Midbrain (tissue), 1 donor: ENCODE data around the gene FOXP4.
"Not testable (repeated sequence)": the region's sequence is repeated elsewhere in the genome, so short reads cannot be mapped to it uniquely, and the experiment has no call there.

ENCODE experiments used
- DNase-seq: peaks from one replicate; lab custom pipeline; 2025; lab: John Stamatoyannopoulos, UW

Gene FOXP4

DNA sequence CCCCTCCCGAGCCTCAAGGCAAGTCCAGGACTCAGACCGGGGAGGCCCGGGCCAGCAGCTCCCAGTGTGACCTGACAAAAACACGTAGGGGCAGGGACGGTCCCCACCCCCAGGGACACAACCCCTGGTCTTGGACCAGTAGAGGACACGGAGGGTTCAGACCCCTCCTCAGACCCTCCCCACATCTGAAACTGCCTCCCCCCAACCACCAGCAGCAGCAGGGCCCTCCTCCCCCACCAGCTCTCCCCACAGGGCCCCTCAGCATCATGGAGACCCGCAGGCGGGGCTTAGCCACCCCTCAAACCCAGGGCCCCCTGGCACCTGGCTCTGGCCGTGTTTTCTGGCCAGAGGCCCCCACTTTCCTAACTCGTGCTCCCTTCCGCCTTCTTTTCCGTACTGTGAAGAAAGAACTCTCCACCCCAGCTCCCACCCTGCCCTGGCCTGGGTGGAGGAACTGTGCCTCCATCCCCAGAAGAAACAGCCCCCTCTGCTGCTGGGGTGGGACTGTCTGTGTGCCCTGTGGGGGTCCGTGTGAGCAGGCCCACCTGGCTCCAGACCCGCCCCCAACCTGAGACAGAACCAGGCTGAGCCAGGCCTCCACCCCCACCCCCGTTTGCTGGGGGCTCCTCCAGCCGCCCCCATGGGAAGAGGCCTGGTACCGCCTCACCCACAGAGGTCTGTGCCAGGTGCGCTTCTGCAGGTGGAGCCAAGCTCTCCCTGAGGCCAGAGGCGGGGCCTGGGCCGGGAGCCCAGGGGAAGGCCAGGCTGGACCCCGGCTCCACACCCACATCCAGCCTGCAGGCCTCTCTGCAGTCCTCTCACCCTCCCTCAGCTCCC lies 53.1 kb downstream of the FOXP4 start:
- no peak for DNase-seq

DNA sequence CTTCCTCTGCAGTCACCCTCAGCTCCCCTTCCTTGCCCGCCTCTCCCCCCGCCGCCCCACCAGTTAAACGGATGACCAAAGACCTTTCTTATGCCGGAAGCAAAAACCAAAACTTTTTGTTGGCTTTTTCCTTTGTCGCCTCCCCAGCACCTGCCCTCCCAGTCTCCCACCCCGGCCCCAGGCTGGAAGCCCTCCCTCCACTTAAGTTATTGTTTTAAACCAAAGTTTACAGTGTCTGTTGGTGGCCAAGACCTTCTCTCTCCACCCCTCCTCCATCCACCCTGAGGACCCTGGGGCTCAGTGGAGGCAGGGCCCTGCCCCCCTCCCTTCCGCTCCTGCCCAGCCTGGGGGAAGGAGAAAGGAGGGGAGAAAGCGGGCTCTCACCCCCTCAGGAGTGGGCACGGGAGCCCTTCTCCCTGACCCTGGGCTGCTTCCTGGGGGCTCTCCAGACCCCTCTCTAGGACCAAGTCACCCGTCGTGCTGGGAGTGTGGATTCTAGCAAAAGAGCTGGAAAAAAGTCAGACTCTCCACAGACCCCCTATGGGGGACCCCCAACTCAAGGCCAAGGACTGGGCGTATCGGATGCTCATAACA lies 53.8 kb downstream of the FOXP4 start:
- DNase-seq = no peak

DNA sequence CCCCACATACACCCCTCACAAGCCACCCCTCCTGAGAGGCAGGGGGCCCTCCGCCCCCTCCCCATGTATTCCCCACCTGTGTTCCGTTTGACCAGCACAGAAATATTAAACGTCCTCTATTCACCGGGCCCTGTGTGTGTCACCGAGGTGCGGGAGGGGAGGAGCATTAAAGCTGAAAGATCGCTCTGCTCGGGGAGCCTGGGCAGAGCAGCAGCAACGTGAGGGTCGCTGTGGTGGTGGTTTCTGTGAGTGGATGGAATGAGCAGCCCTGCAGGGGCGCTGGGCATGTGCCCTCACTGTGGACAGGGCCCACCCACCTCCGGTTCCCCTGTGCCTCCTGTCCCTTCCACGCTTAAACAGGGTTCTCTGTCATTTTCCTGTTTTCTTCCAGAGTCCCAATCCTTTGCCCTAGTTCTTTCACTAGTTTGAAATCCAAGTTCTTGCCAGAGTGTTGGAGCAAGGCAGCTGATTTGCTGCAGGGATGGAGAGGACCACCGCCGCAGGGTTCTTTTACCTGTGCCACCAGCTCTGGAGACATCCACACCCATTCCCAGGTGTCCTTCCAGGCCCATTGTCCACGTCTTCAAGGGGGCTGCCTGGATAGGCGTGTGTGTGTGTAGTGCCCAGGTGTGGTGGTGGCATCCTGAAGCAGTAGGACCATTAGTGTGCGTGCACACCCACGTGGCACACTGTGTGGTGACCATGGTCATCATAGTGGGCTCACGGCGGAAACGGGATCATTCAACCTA lies 54.5 kb downstream of the FOXP4 start:
- DNase-seq = no peak

DNA sequence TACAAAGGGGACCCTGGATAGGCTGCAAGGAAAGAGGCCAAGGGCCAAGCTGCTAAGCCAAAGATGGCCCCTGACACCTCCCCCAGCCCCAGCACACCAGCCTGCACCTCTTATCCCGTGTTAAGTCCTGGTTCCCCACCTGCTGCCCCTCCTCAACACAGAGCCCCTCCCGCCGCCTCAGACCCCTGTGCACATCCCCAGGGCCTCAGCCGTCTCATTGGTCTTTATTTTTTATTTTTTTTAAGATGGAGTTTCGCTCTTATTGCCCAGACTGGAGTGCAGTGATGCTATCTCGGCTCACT lies 55.0 kb downstream of the FOXP4 start:
- no peak for DNase-seq

DNA sequence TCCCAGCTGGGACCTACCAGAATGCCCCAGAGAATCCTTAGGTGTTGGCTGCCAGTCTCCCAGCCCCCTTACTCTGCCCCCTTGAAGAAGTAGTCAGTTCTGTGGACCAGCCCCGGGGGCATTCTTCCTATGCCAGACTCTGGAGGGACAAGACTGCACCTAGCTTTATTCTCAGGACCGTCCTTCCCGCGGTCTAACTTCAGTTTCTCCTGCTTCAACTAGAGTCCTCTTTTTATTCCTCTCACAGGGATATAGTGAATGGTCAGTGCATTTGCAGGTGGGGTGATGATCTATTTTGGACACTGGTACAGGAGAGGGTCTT lies 56.2 kb downstream of the FOXP4 start:
- DNase-seq = no peak

DNA sequence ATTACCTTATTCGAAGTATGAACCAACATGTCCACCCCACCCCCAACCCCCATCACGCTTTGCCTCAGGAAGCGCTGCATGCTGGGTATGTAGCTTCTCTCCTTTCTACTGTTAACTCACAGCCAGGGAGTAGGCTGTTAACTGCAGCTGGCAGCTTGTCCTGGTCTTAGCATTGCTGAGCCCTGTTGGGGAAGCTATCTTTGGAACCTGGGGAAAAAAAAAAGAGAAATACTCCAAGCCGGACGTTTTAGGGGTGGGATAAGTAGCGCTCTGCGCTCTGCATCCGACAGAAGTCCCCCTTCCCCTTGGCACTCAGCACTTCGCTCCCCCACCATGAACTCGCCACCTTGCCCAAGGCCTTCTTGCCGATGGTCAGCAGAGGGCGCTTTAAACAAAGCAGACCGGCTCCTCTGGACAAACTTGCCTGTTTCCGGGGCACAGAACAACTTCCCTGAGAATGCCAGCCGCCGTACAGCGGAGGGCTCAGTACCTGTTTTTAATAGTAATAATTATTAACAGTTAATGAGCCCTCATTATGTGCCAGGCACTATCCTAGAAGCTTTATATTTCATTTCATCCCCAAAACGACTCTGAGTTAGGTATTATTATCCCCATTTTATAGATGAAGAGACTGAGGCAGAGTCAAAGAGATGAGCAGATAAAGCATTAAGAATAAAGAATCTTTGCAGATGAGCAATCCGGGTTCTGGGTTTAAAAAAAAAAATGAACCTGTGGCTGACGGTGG lies 56.9 kb downstream of the FOXP4 start:
- peak; percentile 83 for DNase-seq

DNA sequence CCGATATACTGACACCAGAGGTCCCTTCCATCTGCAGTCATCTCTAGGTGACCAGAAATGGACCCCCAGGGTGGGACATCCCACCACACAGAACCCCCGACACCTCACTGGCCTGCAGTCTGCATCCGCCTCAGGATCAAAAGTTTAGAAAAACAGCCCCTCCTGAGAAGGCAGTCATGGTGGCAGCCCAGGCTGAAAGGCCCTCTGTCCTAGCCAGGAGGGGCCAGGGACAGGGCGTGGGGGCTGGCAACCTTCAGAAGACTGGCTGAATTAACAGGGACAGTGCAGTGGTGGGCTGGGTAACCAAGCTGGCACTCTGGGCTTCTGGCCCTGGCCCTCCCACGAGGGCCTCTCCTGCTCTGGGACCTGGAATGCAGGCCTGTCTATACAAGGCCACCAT lies 57.8 kb downstream of the FOXP4 start:
- DNase-seq = no peak

DNA sequence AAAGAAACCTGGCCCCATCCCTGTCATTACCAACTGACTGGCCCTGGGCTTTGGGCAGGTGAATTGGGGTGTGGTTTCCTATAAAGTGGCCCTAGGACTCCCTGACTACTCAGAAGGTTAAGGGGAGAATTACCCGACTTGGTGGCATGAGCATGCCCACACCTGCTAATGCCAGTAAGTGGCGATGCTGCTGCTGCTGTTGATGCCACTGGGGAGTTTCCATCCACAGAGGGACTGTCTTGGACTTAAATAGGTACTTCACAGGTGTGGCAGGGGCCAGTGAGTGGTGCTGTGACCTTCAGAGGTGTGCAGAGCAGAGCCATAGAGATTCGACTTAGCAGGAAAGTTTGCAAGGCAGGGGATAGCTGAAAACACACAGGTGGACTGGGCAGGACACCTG lies 59.5 kb downstream of the FOXP4 start:
- DNase-seq = no peak

DNA sequence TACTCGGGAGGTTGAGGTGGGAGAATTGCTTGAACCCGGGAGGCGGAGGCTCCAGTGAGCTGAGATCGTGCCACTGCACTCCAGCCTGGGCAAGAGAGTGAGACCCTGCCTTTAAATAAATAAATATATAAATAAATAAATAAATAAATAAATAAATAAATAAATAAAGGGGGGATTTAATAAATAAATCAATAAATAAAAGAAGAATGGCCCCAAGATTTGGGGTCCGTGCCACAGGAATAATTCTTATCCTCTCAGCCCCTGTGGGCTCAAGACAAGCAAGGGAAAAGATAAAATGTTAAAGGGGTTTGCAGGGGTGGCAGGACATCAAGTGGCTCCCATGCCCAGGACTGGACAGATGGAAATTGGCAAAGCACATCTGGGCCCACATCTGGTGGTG lies 60.9 kb downstream of the FOXP4 start:
- DNase-seq = no peak

DNA sequence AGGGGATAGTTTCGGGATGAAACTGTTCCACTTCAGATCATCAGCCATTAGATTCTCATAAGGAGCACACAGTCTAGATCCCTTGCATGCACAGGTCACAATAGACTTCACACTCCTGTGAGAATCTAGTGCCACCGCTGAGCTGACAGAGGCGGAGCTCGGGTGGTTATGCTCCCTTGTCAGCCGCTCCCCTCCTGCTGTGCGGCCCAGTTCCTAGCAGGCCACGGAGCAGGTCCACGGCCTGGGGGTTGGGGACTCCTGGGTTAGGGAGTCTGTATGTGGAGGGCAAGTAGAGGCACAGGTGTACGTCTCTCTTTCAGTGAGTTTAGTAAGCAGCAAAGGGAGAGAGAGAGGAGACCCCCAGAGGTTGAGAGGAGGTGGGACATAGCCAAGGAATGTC lies 61.6 kb downstream of the FOXP4 start:
- no peak for DNase-seq

DNA sequence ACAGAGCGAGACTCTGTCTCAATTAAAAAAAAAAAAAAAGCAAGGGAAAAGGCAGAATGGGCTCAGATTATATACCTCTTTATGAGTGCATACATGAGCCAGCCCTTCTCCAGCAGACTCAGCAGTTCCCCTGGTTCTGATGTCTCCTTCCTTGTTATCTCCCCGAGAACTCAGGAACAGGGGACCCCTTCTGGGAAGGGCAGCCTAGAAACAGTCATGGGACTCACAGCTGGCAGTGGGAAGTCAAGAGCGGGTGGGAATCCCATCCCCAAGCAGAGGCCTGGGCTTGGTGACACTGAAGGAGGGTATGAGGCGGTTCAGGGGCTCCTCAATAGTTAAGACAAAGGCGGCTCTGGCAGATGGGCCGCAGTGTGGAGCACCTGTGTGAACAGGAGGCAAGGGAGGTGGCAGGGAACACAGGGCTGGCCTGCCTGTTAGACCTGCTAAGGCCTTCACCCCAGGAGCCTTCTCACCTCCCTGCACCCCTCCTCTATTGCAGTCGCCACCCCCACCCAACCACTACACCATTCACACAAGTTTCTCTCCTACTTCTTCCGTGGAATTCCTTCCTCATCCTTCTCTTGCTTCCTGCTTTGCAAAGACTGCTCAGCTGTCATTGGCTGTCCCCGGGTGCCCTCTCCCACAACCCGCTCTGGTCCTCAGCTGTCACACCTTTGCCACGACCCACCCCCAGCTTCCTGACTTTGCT lies 62.4 kb downstream of the FOXP4 start:
- no peak for DNase-seq

DNA sequence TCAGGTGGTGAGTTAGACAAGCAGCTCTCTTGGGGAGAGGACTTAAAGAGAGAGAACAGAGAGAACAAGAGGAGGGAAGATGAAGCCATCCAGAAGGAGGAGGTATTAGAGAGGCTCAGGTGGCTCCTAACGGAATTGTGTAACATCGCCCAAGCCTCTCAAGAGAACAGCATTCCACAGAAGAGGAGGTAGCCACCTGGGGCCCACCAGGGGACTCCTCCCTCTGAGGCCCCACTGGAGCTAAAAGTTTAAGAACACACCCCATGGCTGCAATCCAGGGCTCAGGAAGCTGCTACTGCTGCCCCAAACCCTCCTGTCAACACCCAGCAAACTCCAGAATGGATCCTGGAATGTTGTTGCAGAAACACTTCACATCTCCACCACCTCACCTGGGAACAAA lies 68.5 kb downstream of the FOXP4 start:
- no peak for DNase-seq

DNA sequence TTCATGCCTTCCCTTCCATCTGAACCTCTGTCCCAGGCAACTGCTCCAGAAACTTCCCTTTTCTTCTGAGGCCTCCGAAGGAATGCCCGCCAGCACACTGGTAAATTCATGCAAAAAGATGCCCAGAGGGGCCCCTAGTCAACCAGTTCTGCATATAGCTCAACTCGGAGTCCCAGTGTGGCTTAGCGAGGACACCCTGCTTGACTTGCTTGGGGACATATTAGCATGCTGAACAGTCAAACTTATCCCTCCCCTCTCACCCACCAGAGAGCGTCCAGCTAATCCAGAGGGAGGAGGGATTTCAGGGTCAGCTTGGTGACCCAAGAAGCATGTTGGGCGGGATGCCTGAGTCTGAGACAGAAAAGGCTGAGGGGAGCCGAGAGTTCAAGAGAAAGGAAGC lies 69.1 kb downstream of the FOXP4 start:
- no peak for DNase-seq

DNA sequence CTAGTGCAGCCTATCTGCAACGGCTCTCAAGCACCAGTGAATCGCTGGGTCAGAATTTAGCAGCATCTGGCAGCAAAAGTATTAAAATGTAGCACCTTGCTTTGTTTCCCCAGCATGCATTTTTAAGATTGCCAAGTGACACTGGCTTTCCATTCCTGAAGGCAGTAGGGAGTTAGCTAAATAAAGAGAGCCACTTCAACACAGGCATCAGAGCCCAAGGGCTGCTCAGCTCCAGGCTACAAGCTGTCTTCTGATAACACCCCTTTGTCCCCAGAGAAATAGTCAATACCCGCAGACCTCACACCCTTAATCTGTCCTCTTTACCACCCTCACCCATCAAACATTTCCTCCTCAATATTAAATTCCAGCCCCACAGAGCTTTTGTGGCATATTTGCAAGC lies 72.4 kb downstream of the FOXP4 start:
- no peak for DNase-seq

DNA sequence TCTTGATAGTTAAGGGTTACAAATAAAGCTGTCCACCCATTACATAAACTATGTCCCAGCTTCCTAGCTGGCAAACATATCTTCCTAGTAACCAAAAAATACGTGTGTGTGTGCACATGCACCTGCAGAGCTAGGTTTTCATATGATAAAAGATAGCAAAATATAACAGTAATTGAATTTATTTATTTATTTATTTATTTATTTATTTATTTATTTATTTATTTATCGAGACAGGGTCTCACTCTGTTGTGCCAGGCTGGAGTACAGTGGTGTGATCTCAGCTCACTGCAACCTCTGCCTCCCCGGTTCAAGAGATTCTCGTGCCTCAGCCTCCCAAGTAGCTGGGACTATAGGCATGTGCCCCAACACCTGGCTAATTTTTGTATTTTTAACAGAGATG lies 73.0 kb downstream of the FOXP4 start:
- DNase-seq = not testable (repeated sequence)

DNA sequence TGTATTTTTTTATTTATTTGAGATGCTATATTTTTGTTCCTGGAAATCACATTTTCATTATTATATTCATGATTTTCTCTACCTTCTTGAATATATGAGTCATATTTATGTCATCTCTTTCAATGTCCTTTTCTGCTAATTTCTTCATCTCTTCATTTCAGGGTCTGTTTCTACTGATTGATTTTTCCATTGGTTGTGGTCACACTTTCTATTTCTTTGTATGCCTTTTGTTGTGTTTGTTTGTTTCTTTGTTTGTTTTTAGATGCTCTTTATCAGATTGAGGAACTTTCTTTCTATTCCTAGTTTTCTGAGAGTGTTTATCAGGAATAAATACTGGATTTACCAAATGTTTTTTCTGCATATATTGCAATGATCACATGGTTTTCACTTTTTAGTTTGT lies 75.2 kb downstream of the FOXP4 start:
- no peak for DNase-seq

DNA sequence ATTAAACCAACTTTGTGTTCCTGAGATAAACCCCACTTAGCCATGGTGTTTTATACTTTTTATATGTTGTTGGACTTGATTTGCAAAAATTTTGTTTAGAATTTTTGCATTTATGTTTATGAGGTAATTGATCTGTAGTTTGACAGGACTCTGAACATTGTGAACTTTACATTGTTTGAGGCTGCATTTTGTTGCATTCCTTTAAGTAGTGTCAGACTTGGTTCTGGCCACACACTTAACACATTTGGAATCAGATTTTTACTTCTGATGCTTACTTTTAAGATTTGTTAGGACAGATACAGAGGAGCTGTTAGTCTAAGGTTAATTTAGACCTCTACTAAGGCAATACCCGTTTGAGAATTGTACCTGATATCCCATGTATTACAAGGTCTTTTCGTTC lies 75.6 kb downstream of the FOXP4 start:
- DNase-seq = no peak

DNA sequence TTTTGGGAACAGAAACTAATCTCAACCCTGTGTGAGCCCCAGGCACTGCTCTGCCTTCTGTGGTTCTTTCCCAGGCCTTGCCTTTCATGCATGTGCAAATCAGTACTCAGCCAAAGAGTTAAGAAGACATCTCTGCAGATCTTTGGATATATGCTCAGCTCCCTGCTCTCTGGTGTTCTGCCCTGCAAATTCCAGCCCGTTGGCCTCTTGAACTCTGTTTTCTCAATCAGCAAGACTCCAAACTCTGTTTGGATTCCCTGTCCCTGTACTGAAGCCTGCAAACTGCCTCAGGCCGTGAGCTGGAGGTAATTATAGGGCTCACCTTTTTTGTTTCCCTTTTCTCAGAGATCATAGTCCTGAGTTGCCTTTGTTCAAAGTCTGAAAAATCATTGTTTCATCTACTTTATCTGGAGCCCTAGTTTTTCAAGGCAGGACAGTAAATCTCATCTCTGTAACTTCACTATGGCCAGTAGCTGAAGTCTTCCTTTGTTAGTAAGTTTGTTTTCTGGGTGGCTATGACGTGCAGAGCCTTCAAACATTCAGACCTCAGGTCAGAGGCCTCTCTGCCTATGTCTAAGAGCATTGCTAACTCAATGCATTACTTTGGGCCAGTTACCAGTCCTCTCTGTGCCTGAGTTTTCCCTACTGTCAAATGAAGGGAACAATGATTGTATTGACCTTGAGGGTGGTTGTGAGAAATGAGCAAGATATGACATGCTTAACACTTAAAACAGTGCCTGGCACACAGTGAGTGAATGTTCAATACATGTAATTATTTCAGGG lies 76.2 kb downstream of the FOXP4 start:
- no peak for DNase-seq

DNA sequence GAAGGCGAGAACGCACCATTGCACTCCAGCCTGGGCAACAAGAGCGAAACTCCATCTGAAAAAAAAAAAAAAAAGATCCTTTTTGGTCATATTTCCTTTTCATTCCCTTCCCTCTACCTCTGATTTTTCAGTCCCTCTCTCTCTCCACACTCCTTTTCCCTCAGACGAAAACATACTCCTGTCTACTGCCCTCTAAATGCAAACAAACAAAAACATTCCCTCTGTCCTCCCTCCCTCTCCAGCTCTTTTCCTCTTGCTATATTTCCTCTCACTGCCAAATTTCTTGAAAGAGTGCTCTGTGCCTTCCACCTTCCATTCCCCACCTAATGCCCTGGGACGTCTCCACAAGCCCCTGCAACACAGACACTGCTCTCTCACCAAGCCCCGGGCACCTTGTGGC lies 77.1 kb downstream of the FOXP4 start:
- no peak for DNase-seq

DNA sequence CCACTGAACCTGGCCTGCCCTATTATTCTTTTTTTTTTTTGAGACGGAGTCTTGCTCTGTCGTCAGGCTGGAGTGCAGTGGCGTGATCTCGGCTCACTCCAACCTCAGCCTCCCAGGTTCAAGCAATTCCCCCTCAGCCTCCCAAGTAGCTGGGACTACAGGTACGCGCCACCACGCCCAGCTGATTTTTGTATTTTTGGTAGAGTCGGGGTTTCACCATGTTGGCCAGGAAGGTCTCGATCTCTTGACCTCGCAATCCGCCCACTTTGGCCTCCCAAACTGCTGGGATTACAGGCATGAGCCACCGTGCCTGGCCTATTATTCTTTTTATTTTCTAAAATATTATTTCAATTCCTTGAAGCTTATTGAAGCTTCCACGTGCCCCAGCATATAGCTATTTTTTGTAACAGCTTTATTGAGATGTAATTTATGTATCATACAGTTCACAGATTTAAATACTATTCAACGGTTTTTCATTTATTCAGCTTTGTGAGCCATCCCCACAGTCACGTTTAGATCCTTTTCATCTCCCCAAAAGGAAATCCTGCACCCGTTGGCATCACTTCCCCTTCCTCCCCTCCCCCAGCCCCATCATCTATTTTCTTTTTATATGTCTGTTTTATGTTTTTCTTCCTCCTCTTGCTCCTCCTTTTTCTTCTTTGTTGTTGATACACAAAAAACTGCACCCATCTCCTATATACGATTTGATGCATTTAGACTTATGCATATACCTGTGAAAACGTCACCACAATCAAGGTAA lies 78.6 kb downstream of the FOXP4 start:
- DNase-seq = no peak

DNA sequence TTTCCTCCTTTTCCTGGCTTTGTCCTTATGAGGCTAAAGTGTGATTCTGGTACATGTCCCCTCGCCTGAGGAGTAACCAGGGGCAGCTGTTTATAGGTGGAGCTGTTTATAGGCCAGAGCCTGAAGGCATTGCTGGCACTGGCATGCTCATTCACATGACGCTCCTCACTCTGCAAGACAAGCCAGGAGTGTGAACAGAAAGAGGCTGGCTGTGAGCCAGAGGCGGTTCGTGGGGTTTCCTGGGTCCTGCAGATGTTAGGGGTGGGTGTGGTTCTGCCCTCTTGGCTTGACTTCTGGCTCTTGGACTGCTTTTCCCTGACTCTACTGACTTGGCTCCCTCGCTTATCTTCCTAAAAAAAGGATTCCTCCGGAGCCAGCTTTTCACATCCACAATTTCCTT lies 79.3 kb downstream of the FOXP4 start:
- no peak for DNase-seq
